NCI-H2196 treated with DMSO at 0.1 percent for 48 hours (cell line): ENCODE measurements around the gene GRIK4.

Experiments used
- DNase-seq: peaks from one replicate; lab custom pipeline; 2025; ENCODE audit not compliant: unreplicated experiment; lab: John Stamatoyannopoulos, UW

The GRIK4 gene

GRCh38 chr11:120828847-120829246, 317.3 kb downstream of the GRIK4 start:
- no peak for DNase-seq

GRCh38 chr11:120830085-120830620, 318.6 kb downstream of the GRIK4 start:
- DNase-seq: no peak

GRCh38 chr11:120832481-120833238, 321.1 kb downstream of the GRIK4 start:
- no peak for DNase-seq

- DNase-seq: no peak
These were observed 323.2 kb downstream of the GRIK4 start for GRCh38 chr11:120834686-120835210.

- DNase-seq: no peak
These were observed 324.2 kb downstream of the GRIK4 start for GRCh38 chr11:120835601-120836228.

GRCh38 chr11:120837696-120838095, 326.1 kb downstream of the GRIK4 start:
- no peak for DNase-seq

GRCh38 chr11:120839201-120839600, 327.7 kb downstream of the GRIK4 start:
- no peak for DNase-seq

- no peak for DNase-seq
These were observed 328.4 kb downstream of the GRIK4 start for GRCh38 chr11:120839846-120840402.

- DNase-seq: no peak
These were observed 329.1 kb downstream of the GRIK4 start for GRCh38 chr11:120840661-120841060.

GRCh38 chr11:120841074-120841473, 329.5 kb downstream of the GRIK4 start:
- no peak for DNase-seq

- no peak for DNase-seq
These were observed 330.6 kb downstream of the GRIK4 start for GRCh38 chr11:120842195-120842594.

- no peak for DNase-seq
These were observed 341.9 kb downstream of the GRIK4 start for GRCh38 chr11:120853435-120853834.

- DNase-seq: no peak
These were observed 343.4 kb downstream of the GRIK4 start for GRCh38 chr11:120854988-120855387.

- no peak for DNase-seq
These were observed 346.0 kb downstream of the GRIK4 start for GRCh38 chr11:120857508-120857907.

- no peak for DNase-seq
These were observed 347.2 kb downstream of the GRIK4 start for GRCh38 chr11:120858740-120859139.

- no peak for DNase-seq
These were observed 348.2 kb downstream of the GRIK4 start for GRCh38 chr11:120859552-120860295.

- DNase-seq: no peak
These were observed 351.8 kb downstream of the GRIK4 start for GRCh38 chr11:120863359-120863758.

- no peak for DNase-seq
These were observed 355.5 kb downstream of the GRIK4 start for GRCh38 chr11:120867024-120867423.

GRCh38 chr11:120867531-120867930, 356.0 kb downstream of the GRIK4 start:
- no peak for DNase-seq

GRCh38 chr11:120867988-120868387, 356.4 kb downstream of the GRIK4 start:
- no peak for DNase-seq

- DNase-seq: no peak
These were observed 357.5 kb downstream of the GRIK4 start for GRCh38 chr11:120869097-120869496.
